Stomach smooth muscle (tissue), 2 donors: ENCODE results near the gene C17orf113.

Source experiments
- H3K27ac ChIP-seq: one replicate; pipeline ENCODE4 v1.7.0; 2013; ENCODE audit warnings: mild to moderate bottlenecking, low read length, inconsistent platforms
- H3K27me3 ChIP-seq, 2 donors: one replicate each; pipeline ENCODE4 v1.7.0; 2013; ENCODE audit warnings: low read length in 2 of 2; ENCODE audit not compliant: insufficient read depth in 2 of 2, control insufficient read depth in 1 of 2
- H3K36me3 ChIP-seq, 2 donors: one replicate each; pipeline ENCODE4 v1.7.0; 2013; ENCODE audit warnings: low read length in 2 of 2; ENCODE audit not compliant: control insufficient read depth in 2 of 2, insufficient read depth in 2 of 2
- H3K4me1 ChIP-seq: one replicate; pipeline ENCODE4 v1.7.0; 2013; ENCODE audit warnings: low read length; ENCODE audit not compliant: control insufficient read depth, insufficient read depth
- H3K4me3 ChIP-seq, 2 donors: one replicate each; pipeline ENCODE4 v1.7.0; 2013; ENCODE audit warnings: low read length in 2 of 2
- H3K9ac ChIP-seq, 2 donors: one replicate each; pipeline ENCODE4 v1.7.0; 2013; ENCODE audit warnings: low read length in 2 of 2, mild to moderate bottlenecking in 1 of 2
- H3K9me3 ChIP-seq, 2 donors: one replicate each; pipeline ENCODE4 v1.7.0; 2013; ENCODE audit warnings: low read length in 2 of 2; ENCODE audit not compliant: control insufficient read depth in 2 of 2
- donor health status: healthy.
- donor health status: Pancreatic carcinoma.

Gene C17orf113

GRCh38 chr17:41992576-41992975, 57.8 kb downstream of the C17orf113 start:
- H3K4me1 ChIP-seq, result peaks cover 2% of the 10 kb centered on the region
- no peak overlapping the region for H3K27ac ChIP-seq
- H3K27me3 ChIP-seq, result no peaks in the 10 kb centered on the region
- no peak overlapping the region for H3K4me3 ChIP-seq
- H3K9ac ChIP-seq, result no peak overlapping the region
- peaks cover 64 to 69% of the 10 kb centered on the region in 2 donors for H3K36me3 ChIP-seq
- H3K9me3 ChIP-seq, result no peaks in the 10 kb centered on the region

DNA sequence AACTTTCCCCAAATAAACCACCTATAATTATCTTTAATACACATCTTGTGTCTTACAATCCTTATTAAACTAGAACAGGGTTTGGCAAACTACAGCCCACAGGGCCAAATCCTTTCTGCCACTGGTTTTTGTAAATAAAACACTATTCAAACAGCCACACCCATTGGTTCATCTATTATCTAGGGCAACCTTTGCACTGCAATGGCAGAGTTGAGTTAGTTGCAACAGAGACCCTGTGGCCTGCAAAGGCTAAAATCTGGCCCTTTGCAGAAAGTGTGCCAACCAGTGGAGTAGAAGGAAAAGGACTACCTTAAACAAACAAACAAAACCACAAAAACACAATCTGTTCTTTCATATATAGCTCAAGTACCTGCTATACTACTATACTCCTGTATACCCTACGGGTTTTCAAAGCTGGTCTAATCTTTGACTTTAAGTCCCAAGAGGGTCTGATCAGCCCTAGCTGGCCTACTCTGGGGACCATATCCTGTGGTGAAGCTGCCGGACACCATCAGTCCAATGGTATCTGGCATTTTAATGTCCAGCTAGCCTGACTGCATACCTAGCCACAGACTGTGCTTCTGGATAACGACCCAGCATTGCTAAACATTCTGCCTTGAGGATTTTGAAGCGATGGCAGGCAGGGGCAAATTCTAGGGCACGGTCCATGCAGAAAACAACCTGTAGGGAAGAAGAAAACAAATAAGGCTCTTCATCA, 60.5 kb downstream of the C17orf113 start:
- H3K27ac ChIP-seq, result no peak overlapping the region
- H3K9ac ChIP-seq, result no peak overlapping the region
- peaks cover 61 to 68% of the 10 kb centered on the region in 2 donors for H3K36me3 ChIP-seq
- H3K4me3 ChIP-seq, result no peak overlapping the region
- no peaks in the 10 kb centered on the region for H3K9me3 ChIP-seq
- H3K27me3 ChIP-seq, result no peaks in the 10 kb centered on the region
- peaks cover 2% of the 10 kb centered on the region for H3K4me1 ChIP-seq

GRCh38 chr17:41988418-41988817, 62.0 kb downstream of the C17orf113 start:
- Histone ChIP-seq H3K4me3 (no peak overlapping the region), H3K27me3 (no peaks in the 10 kb centered on the region), H3K27ac (no peak overlapping the region), H3K9ac (no peak overlapping the region), H3K4me1 (peaks cover 2% of the 10 kb centered on the region), H3K9me3 (no peaks in the 10 kb centered on the region), H3K36me3 (peaks cover 66 to 72% of the 10 kb centered on the region in 2 donors)
